HG03280 (cell line): ENCODE results near the gene GIGYF2.
"Not testable (repeated sequence)": the region's sequence is repeated elsewhere in the genome, so short reads cannot be mapped to it uniquely, and the experiment has no call there.

ENCODE experiments used
- ATAC-seq: cut with Tn5 transposase; IDR thresholded peaks from one replicate; pipeline ENCODE4 v1.9.1; 2021; ENCODE audit warnings: mild to moderate bottlenecking, moderate library complexity; ENCODE audit not compliant: unreplicated experiment

The GIGYF2 gene

DNA sequence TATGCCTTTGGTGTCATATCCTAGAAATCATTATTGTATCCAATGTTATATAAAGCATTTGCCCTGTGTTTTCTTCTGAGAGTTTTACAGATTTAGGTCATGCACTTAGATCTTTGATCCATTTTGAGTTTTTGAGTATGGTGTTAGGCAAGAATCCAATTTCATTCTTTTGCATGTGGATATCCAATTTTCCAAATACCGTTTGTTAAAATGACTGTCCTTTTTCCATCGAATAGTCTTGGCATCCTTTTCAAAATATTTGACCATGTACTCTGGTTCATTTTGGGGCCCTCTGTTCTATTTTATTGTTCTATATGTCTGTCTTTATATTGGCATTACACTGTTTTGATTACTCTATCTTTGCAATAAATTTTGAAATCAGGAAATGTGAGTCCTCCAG, 103.0 kb downstream of the GIGYF2 start:
- no peak for ATAC-seq

DNA sequence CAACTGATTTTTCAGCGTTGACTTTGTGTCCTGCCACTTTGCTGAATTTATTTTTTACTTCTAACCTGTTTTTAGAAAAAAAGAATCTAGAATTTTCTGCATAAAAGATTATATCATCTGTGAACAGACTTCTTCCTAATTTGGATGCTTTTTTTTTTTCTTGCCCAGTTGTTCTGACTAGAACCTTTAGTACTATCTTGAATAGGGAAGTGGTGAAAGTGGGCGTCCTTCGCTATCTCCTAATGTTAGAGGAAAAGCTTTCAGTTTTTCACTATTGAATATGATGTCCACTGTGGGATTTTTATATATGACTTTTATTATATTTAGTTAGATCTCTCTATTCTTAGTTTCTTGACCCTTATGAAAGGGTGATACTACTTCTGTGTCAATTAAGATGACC, 105.0 kb downstream of the GIGYF2 start:
- no peak for ATAC-seq

DNA sequence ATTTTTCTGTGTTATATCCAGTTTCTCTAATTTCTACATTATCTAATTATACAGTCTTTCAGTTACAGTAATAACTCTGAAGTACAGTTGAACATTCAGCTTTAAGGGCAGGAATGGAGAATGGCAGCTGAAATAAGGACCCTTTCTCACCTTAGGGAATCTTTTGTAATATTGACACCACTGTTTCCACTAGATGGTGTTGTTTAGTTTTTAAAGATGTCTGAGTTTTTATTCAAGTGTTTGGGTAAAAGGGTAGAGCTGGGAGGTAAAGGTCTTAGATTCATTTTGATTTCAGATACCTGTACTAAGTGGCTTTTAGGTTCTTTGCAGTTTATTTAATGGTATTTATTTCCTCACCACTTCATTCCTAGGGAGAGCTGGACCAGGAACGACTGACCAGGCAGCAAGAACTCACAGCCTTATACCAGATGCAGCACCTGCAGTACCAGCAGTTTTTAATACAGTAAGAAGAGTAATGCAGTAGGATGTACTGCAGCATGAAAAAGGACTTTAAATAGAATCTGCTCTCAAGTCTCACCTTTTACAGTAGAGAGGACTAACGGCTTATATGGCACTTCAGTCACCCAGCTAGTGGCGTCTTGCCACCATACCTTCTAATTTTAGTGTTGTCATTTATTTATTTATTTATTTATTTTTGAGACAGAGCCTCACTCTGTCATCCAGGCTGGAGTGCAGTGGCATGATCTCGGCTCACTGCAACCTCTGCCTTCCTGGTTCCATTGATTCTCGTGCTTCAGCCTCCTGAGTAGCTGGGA, 112.4 kb downstream of the GIGYF2 start:
- ATAC-seq, result no peak

DNA sequence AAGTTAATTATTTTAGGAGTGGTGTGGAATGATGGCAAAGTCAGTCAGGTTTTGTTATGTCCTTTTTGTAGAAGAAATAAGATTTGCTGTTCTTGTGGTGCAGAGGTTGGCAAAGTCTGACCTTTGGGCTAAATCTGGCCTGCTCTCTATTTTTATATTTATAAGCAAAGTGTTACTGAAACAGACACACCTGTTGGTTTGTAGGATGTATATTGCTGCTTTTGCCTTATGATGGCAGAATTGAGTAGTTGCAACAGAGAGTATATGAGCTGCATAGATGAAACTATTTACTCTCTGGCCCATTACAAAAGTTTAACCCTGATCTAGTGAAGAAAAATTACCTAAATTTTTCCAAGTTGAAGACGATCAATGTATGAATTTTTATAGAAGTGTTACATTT, 113.3 kb downstream of the GIGYF2 start:
- no peak for ATAC-seq

DNA sequence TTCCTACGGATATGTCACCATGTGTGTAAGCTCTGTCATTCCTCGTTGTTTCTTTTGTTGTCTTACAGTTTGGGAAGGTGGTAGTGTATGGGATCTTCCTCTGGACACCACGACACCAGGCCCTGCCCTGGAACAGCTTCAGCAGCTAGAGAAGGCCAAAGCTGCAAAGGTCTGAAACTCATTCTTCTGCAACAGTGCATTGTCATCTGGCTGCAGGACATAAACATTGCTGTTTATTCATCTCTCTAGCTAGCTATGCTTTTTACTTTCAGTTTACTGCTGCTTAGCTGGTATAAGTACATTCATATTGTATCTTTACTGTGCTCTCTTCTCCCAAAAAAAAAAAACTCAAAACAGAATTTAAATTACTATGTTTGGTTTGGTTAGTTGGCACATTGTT, 118.4 kb downstream of the GIGYF2 start:
- no peak for ATAC-seq

DNA sequence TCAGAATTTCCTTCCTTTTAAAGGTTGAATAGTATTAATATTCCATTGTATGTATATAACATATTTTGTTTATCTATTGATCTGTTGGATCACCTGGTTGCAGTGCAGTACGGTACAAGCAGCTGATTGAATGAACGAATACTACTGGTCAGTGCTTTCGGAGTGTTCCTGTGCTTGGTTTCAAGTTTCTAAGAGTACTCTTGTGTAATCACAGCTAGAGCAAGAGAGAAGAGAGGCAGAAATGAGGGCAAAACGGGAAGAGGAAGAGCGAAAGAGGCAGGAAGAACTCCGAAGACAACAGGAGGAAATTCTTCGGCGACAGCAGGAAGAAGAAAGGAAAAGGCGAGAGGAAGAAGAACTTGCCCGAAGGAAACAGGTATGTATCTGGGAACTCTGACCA, 119.5 kb downstream of the GIGYF2 start:
- no peak for ATAC-seq

DNA sequence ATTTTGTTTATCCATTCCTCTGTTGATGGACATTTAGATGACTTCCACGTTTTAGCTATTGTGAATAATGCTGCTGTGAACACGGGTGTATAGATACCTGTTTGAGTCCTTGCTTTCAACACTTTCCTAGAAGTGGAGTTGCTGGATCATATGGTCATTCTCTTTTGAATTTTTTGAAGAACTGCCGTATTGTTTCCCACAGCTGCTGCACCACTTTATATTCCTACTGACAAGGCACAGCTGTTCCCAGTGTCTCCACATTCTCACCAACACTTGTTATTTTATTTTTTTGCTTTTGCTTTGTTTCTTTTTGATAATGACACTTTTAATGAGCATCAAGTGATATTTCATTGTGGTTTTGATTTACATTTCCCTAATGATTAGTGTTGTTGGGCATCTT, 120.6 kb downstream of the GIGYF2 start:
- ATAC-seq, result no peak

DNA sequence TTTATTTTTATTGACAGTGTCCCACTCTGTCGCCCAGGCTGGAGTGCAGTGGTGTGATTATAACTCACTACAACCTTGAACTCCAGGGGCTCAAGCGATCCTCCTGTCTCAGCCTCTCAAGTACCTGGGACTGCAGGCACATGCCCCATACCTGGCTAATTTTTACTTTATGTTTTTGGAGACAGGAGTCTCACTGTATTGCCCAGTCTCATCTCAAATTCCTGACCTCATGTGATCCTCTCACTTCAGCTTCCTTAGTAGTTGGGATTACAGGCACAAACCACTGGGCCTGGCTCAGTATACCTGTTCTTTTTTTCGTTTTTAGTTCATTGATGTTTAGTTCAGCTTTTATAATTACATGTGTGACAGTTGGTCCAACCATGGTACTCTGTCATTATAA, 132.9 kb downstream of the GIGYF2 start:
- no peak for ATAC-seq

DNA sequence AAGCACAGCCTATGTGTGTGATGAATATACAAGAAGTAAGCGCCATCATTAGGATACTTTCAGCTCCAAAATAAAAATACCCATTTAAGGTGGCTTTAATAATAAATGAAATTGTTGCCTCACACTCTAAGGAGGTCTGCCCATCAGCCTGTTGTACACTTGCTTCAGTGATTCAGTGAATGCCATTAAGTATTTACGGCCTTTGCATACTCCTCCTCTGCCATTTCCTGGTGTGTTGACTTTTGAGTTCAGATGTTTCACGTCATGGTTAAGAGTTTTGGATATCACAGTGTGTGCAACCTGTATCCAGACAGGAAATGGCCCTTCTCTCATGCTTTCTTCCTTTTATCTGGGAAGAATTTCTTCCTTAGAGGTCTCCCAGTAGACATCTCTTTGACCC, 134.4 kb downstream of the GIGYF2 start:
- ATAC-seq, result no peak

DNA sequence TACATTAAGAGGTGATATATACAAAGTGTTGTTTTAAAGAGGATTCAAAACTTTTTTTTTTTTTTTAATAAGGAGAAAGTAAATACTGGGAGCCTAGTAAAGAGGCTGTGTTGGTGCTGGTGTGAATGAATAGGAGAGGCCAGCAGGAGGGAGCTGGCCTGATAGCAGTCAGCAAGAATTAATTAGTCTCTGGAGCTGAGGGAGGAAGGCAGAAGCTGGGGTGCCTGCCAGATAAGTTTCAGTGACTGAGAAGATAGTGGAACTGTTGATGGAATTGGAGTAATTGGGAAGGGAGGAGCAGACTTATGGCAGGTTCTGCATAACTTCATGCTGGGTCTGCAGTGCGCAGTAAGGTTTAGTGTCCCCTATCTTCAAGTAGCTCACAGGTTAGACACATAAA, 136.7 kb downstream of the GIGYF2 start:
- ATAC-seq, result no peak

DNA sequence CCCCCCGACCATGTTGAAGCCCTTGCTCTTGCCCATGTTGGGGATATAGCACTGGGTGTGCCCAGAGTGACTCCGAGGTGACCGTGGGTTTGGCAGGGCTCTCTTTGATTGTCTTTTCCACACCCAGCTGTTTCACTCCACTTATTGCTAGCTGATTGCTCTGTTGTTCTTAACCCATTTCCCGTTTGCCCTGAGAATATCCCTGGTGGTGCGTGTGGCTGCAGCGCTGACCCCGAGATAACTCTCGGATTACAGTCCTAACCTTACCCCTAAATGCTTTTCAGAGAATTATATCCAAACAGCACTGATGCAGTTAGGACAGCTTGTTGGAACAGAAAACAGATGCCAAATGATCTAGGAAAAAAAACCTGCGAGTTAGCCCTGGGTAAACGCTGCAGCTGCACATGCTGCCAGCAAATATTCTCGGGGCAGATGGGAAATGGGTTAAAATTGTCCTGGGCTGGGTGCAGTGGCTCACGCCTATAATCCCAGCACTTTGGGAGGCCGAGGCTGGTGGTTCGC, 138.6 kb downstream of the GIGYF2 start:
- ATAC-seq, result no peak

DNA sequence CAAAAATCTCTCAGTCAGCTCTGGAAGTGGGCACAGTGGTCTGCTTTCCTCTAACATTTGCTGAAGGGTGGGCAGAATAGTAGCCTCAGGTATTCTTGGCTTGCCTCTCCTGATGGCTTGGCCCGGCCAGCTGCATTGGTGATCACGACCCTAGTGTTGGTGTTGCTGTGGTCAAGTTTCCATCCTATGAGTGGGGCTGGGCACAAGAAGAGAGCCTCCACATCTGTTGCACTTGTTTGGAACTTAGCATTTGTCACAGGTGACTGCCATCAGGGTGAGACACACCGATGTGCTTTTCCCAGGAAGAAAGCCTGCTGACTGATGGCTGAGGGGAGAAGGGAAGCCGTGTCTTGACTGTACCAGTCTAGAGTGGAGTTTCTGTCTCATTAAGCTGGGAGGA, 139.8 kb downstream of the GIGYF2 start:
- no peak for ATAC-seq

DNA sequence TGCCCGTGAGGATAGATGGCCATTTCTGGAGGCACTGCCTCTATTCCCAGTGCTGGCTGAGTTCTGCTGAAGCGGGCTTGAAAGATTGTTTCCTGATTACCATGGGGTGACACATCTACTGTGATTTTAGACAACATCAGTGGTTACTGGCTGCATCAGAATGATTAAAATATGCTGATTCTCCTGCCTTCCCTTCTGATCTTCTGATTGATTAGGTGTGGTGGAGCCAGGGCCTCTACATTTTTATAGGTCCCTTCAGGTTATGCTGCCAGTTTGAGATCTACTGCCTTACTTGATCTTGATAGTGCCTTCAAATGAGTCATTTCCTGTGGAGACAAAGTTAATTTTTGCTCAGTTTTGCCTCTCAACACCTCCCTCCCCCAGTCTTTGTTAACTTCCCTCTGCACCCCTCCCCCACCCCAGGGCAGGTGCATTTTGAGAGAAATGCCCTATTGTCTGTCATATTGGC, 141.3 kb downstream of the GIGYF2 start:
- no peak for ATAC-seq

DNA sequence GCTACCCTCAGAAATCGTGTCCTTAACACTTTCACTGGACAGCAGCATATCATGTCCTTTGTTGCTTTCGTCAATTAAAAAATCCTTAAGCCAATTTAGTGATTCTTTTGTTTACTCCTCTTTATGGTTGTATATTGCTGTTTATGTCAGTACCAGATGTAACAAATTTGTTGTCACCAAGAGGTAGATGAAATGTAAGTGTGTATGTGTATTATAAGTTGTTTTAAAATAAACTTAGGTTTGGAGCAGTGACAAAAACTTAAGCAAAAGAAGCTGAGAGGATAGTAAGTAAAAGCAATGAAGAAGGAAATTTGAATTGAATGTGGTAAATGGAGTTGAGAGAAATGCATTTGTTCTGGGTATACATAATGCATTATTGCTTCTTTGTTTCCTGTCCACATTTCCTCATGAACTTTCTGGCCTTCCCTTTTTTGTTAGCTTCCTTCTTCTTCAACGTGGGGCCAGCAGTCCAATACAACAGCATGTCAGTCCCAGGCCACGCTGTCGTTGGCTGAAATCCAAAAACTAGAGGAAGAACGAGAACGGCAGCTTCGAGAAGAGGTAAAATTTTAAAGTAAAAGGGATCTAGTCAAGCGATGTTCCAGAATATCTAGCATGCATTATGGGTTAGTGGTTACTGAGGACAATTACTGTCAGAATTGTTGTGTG, 142.4 kb downstream of the GIGYF2 start:
- ATAC-seq, result no peak

DNA sequence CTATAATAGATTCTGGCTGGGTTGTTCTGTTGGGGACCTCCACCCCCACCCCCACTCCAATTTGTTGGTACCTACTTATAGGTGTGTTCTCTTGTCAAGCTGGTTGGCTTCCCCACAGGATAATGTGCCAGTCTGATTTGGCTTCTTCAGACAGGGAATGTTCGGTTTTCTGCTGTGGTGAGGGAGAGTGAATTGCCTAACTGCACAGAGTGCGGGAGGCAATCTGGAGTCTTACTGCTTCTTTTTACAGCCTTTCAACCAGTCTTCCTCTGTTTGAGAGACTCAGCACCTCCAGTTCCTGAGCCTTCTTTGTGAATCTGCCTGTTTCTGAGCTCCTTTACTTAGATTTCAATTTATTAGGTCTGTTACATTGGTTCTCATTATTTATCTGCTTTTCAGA, 145.6 kb downstream of the GIGYF2 start:
- no peak for ATAC-seq

DNA sequence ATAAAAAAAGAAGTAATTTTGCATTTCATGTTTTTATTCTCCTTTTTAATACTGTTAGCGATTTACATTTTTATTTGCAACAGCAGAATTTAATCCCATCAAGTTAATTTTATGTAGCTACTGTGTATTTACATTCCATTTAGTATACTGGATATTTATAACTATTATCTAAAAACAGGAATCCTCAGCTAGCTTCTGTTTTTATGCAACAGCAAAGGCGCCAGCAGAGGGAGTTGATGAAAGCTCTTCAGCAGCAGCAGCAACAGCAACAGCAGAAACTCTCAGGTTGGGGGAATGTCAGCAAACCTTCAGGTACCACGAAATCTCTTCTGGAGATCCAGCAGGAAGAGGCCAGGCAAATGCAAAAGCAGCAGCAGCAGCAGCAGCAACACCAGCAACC, 146.7 kb downstream of the GIGYF2 start:
- no peak for ATAC-seq

DNA sequence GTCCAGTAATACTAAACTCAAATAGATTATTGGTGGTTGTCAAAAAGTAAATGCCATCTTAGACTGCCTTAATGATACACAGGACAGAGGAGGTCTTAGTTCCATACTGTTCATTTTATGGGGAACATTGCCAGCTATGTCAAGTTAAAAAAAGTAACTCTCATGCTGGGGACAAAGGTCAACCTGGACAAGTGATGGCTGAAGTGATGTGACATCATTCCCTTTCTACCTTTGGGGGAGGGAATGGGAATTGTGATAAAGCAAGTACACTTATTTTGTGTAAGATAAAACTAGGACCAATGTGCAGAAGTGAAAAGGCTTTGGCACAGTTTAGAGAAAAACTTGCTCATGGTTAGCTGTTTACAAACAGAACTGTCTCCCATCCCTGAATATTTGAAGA, 148.9 kb downstream of the GIGYF2 start:
- ATAC-seq, result no peak

DNA sequence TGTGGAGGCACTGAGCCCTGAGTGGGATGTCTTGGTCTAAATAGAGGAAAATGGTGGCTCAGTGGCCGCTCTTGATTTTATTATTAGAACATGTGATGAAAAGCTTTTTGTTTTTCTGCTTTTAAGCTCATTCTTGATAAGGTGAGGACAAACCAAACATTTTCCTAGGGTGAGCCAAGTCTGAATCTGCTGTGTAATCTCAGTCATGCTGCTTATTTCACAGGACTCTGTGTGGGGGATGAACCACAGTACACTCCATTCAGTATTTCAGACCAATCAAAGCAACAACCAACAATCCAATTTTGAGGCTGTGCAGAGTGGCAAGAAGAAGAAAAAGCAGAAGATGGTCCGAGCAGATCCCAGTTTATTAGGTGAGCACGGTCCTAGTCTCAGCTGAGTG, 152.9 kb downstream of the GIGYF2 start:
- no peak for ATAC-seq

DNA sequence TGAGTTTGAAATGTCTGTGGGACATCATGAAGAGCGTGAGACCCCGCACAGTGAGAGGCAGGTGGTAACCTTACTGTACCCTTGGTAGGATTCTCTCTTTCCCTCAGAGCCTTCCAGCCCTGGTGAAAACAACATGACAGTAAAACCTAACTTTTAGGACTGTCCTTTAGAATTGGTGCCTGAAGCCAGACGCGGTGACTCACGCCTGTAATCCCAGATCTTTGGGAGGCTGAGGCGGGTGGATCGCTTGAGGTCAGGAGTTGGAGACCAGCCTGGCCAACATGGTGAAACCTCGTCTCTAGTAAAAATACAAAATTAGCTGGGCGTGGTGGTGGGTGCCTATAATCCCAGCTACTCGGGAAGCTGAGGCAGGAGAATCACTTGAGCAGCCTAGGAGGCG, 154.9 kb downstream of the GIGYF2 start:
- not testable (repeated sequence) for ATAC-seq

DNA sequence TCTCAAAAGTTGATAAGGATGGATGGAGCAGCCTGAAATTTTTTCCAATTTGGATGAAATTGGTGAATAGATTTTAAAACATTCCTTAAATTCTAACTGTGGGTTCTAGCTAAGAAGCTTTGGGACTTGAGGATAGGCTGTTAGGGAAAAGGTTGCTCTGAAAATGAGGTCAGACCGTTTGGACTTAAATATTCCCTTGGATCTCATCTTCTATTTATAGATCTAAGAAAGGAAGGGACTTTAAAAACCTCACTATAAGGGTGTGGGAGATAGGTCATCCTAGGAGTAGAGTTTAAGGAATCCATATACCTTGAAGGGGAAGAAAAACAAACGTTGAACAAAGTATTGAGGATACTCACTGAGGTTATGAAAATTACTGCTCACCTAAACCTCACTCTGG, 155.5 kb downstream of the GIGYF2 start:
- ATAC-seq, result no peak

DNA sequence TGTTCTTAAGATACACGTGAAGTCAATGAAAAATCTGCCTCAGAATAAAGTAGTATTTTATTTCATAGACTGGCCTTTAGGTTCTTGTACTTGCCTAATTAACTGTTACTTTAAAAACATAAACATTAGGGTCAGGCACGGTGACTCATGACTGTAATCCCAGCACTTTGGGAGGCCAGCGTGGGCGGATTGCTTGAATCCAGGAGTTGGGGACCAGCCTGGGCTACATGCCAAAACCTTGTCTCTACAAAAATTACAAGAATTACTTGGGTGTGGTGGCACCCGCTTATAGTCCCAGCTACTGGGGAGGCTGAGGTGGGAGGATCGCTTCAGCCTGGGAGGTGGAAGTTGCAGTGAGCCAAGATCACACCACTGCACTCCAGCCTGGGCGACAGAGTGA, 157.0 kb downstream of the GIGYF2 start:
- no peak for ATAC-seq

DNA sequence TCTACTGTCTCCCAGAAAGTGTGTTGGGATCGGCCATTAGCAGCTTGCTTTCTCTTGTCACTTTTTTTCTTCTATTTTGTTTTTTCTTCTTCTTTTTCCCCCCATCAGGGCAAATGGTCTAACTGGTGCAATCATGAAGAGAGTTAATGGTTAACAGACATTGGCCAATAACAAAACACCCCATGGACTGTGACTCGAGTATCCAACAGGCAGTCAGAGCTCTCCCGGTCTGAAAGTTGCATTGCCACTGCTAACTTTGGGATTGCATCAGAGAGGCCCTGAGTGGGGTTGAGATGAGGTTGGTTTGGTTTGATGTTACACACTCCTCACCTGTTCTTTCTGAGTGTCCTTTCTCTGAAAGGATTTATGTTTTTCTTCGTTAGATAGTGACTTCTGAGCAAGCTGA, 160.0 kb downstream of the GIGYF2 start:
- no peak for ATAC-seq
